Measurements from ENCODE around the gene PIGR. TPM values are rescaled to one million over a fixed set of nuclear protein-coding genes. Genes with fewer than 3 reads are reported as not detected.

Gene PIGR
- total RNA-seq, 1 donor from 2014 or later, result 1.00 TPM

GRCh38 chr1:206974140-206974539 lies 27.9 kb upstream of the PIGR start:
- POLR2A ChIA-PET, result no interaction called here
- no peaks in the 10 kb centered on the region for H3K36me3 Mint-ChIP-seq (ENCODE audit: low read depth)
- no peak for DNase-seq
- no peaks in the 10 kb centered on the region for H3K9me3 Mint-ChIP-seq
- H3K4me3 Mint-ChIP-seq, result no peak overlapping the region
- H3K4me1 Mint-ChIP-seq, result peaks cover 3% of the 10 kb centered on the region
- intact Hi-C loops (cut with micrococcal nuclease), result no loop called here
- ATAC-seq (ENCODE audit: low read depth), result no peak
- peaks cover 2% of the 10 kb centered on the region for H3K27me3 Mint-ChIP-seq
- H3K27ac Mint-ChIP-seq, result no peak overlapping the region
- CTCF ChIA-PET, result interaction anchor here (1.1 to 3.4 kb wide), 2 partner anchors 8 to 41 kb away, joined by 3 to 26 read pairs; no protein-coding TSS in a partner anchor
- no peak for TF ChIP-seq CTCF (IDR thresholded peaks at IDR 0.05)

GRCh38 chr1:206972728-206973127 lies 26.5 kb upstream of the PIGR start:
- H3K36me3 Mint-ChIP-seq (ENCODE audit: low read depth), result no peaks in the 10 kb centered on the region
- peaks cover 10% of the 10 kb centered on the region for H3K4me1 Mint-ChIP-seq
- no peak for TF ChIP-seq CTCF (IDR thresholded peaks at IDR 0.05)
- ChIA-PET CTCF (interaction anchor here (3.4 kb wide), 1 partner anchor 10 kb away, joined by 26 read pairs; no protein-coding TSS in a partner anchor), POLR2A (interaction anchor here (0.6 kb wide), 1 partner anchor 53 kb away, joined by 7 read pairs; no protein-coding TSS in a partner anchor)
- no peak overlapping the region for H3K27ac Mint-ChIP-seq
- intact Hi-C loops (cut with micrococcal nuclease), result no loop called here
- H3K4me3 Mint-ChIP-seq, result no peak overlapping the region
- H3K9me3 Mint-ChIP-seq, result no peaks in the 10 kb centered on the region
- ATAC-seq (ENCODE audit: low read depth), result no peak
- H3K27me3 Mint-ChIP-seq, result peaks cover 2% of the 10 kb centered on the region
- no peak for DNase-seq

GRCh38 chr1:206971029-206971655 lies 24.9 kb upstream of the PIGR start:
- H3K4me1 Mint-ChIP-seq, result peaks cover 20% of the 10 kb centered on the region

GRCh38 chr1:206970446-206970845 lies 24.2 kb upstream of the PIGR start, which contains the start of gene FCAMR:
FCAMR (minus strand) TSS chr1:206970460; CDS start chr1:206970125, 335 bp downstream.
- no peaks in the 10 kb centered on the region for H3K9me3 Mint-ChIP-seq
- no peaks in the 10 kb centered on the region for H3K36me3 Mint-ChIP-seq (ENCODE audit: low read depth)
- H3K4me1 Mint-ChIP-seq, result peaks cover 20% of the 10 kb centered on the region
- TF ChIP-seq CTCF (IDR thresholded peaks at IDR 0.05), result no peak
- no peak for DNase-seq
- CTCF ChIA-PET, result interaction anchor here (1.1 kb wide), 2 partner anchors 37 to 38 kb away, joined by 3 read pairs; no protein-coding TSS in a partner anchor
- ATAC-seq (ENCODE audit: low read depth), result no peak
- peaks cover 2% of the 10 kb centered on the region for H3K27me3 Mint-ChIP-seq
- POLR2A ChIA-PET, result no interaction called here
- no peak within 1 kb of the TSS for H3K4me3 Mint-ChIP-seq
- intact Hi-C loops (cut with micrococcal nuclease), result no loop called here
- no peak within 1 kb of the TSS for H3K27ac Mint-ChIP-seq

More at GRCh38 chr1:206971029-206971655, 24.9 kb upstream of the PIGR start:
- Mint-ChIP-seq H3K27ac (no peak overlapping the region), H3K4me3 (no peak overlapping the region), H3K36me3 (ENCODE audit: low read depth) (no peaks in the 10 kb centered on the region), H3K27me3 (peaks cover 2% of the 10 kb centered on the region), H3K9me3 (no peaks in the 10 kb centered on the region)
- ChIA-PET CTCF (interaction anchor here (0.6 to 3.4 kb wide), 2 partner anchors 11 to 39 kb away, joined by 3 to 26 read pairs; no protein-coding TSS in a partner anchor), POLR2A (no interaction called here)
- TF ChIP-seq CTCF (IDR thresholded peaks at IDR 0.05), result no peak
- ATAC-seq (ENCODE audit: low read depth), result peak; percentile 18
- intact Hi-C loops (cut with micrococcal nuclease), result no loop called here
- DNase-seq, result no peak

GRCh38 chr1:206969090-206969489 lies 22.8 kb upstream of the PIGR start:
- Mint-ChIP-seq H3K27me3 (peaks cover 2% of the 10 kb centered on the region), H3K36me3 (ENCODE audit: low read depth) (no peaks in the 10 kb centered on the region), H3K4me3 (no peak overlapping the region), H3K4me1 (peaks cover 20% of the 10 kb centered on the region), H3K9me3 (no peaks in the 10 kb centered on the region), H3K27ac (no peak overlapping the region)
- POLR2A ChIA-PET, result no interaction called here
- CTCF ChIA-PET, result interaction anchor here (2.1 kb wide), 1 partner anchor 13 kb away, joined by 5 read pairs; no protein-coding TSS in a partner anchor
- intact Hi-C loops (cut with micrococcal nuclease), result no loop called here
- DNase-seq, result no peak
- ATAC-seq (ENCODE audit: low read depth), result no peak
- TF ChIP-seq CTCF (IDR thresholded peaks at IDR 0.05), result no peak
